Activated naive CD4-positive, alpha-beta T cell treated with anti-CD3 and anti-CD28 coated beads, Interleukin-2, amount 10 ng/mL, durations not matched to agents 7 days and 5 days (primary cell): ENCODE results near the gene SORCS3.
A peak's percentile ranks its signal among the peaks of the same experiment; 100 is the strongest.

Source experiments
- CTCF ChIA-PET: fragments of 350-600 bp; sonication (Branson Sonifier 250); formaldehyde crosslinking; loops from one replicate; lab custom pipeline; 2021; ENCODE audit warnings: antibody characterized with exemption; lab: Charles Lee
- DNase-seq: peaks from one replicate; pipeline ENCODE4 v3.0.0-alpha.2; 2020
- H3K27ac Mint-ChIP-seq: one replicate; pipeline ENCODE4 v1.8.0; 2021; ENCODE audit warnings: mild to moderate bottlenecking, moderate library complexity, mixed read lengths
- H3K27me3 Mint-ChIP-seq: one replicate; pipeline ENCODE4 v1.8.0; 2021; ENCODE audit warnings: mild to moderate bottlenecking, mixed read lengths
- H3K36me3 Mint-ChIP-seq: one replicate; pipeline ENCODE4 v1.8.0; 2021; ENCODE audit warnings: mixed read lengths
- H3K4me1 Mint-ChIP-seq: one replicate; pipeline ENCODE4 v1.8.0; 2021; ENCODE audit warnings: mixed read lengths
- H3K4me3 Mint-ChIP-seq: one replicate; pipeline ENCODE4 v1.8.0; 2021; ENCODE audit warnings: mild to moderate bottlenecking, moderate library complexity, mixed read lengths
- H3K9me3 Mint-ChIP-seq: one replicate; pipeline ENCODE4 v1.8.0; 2021; ENCODE audit warnings: mixed read lengths

Gene SORCS3

GRCh38 chr10:104897696-104898095 is 256.6 kb downstream of the SORCS3 start:
- no peaks in the 10 kb centered on the region for H3K9me3 Mint-ChIP-seq
- no peak overlapping the region for H3K27ac Mint-ChIP-seq
- CTCF ChIA-PET: no interaction called here
- H3K36me3 Mint-ChIP-seq: no peaks in the 10 kb centered on the region
- H3K27me3 Mint-ChIP-seq: no peaks in the 10 kb centered on the region
- DNase-seq: no peak
- no peak overlapping the region for H3K4me3 Mint-ChIP-seq
- H3K4me1 Mint-ChIP-seq: no peaks in the 10 kb centered on the region

- CTCF ChIA-PET: interaction anchor here (1.3 kb wide), 1 partner anchor 25 kb away, joined by 4 read pairs; no protein-coding TSS in a partner anchor
Measured at GRCh38 chr10:104899779-104900178, 258.7 kb downstream of the SORCS3 start.

GRCh38 chr10:104903433-104903832 is 262.3 kb downstream of the SORCS3 start:
- Mint-ChIP-seq H3K9me3 (no peaks in the 10 kb centered on the region), H3K27ac (no peak overlapping the region), H3K4me1 (no peaks in the 10 kb centered on the region), H3K4me3 (no peak overlapping the region), H3K36me3 (no peaks in the 10 kb centered on the region), H3K27me3 (no peaks in the 10 kb centered on the region)
- no peak for DNase-seq
- CTCF ChIA-PET: no interaction called here

More at GRCh38 chr10:104899779-104900178, 258.7 kb downstream of the SORCS3 start:
- Mint-ChIP-seq H3K4me1 (no peaks in the 10 kb centered on the region), H3K9me3 (no peaks in the 10 kb centered on the region), H3K36me3 (no peaks in the 10 kb centered on the region), H3K27me3 (no peaks in the 10 kb centered on the region), H3K4me3 (no peak overlapping the region), H3K27ac (no peak overlapping the region)
- no peak for DNase-seq

- CTCF ChIA-PET: no interaction called here
- Mint-ChIP-seq H3K27ac (no peak overlapping the region), H3K9me3 (no peaks in the 10 kb centered on the region), H3K36me3 (no peaks in the 10 kb centered on the region), H3K4me1 (no peaks in the 10 kb centered on the region), H3K4me3 (no peak overlapping the region), H3K27me3 (no peaks in the 10 kb centered on the region)
- no peak for DNase-seq
Measured at GRCh38 chr10:104904753-104905323, 263.7 kb downstream of the SORCS3 start.

- Mint-ChIP-seq H3K9me3 (no peaks in the 10 kb centered on the region), H3K27ac (no peak overlapping the region), H3K36me3 (no peaks in the 10 kb centered on the region), H3K27me3 (no peaks in the 10 kb centered on the region), H3K4me3 (no peak overlapping the region), H3K4me1 (no peaks in the 10 kb centered on the region)
- DNase-seq: no peak
- CTCF ChIA-PET: no interaction called here
Measured at GRCh38 chr10:104906112-104906511, 265.0 kb downstream of the SORCS3 start.

GRCh38 chr10:104907521-104907920 is 266.4 kb downstream of the SORCS3 start:
- Mint-ChIP-seq H3K9me3 (no peaks in the 10 kb centered on the region), H3K4me1 (no peaks in the 10 kb centered on the region), H3K4me3 (no peak overlapping the region), H3K36me3 (no peaks in the 10 kb centered on the region), H3K27me3 (no peaks in the 10 kb centered on the region), H3K27ac (no peak overlapping the region)
- CTCF ChIA-PET: no interaction called here
- no peak for DNase-seq

- H3K4me1 Mint-ChIP-seq: no peaks in the 10 kb centered on the region
- no peaks in the 10 kb centered on the region for H3K36me3 Mint-ChIP-seq
- no peak overlapping the region for H3K27ac Mint-ChIP-seq
- H3K27me3 Mint-ChIP-seq: no peaks in the 10 kb centered on the region
- CTCF ChIA-PET: no interaction called here
- DNase-seq: no peak
- no peak overlapping the region for H3K4me3 Mint-ChIP-seq
- no peaks in the 10 kb centered on the region for H3K9me3 Mint-ChIP-seq
Measured at GRCh38 chr10:104908581-104908980, 267.5 kb downstream of the SORCS3 start.

GRCh38 chr10:104910712-104911111 is 269.6 kb downstream of the SORCS3 start:
- CTCF ChIA-PET: no interaction called here
- Mint-ChIP-seq H3K9me3 (no peaks in the 10 kb centered on the region), H3K27me3 (no peaks in the 10 kb centered on the region), H3K4me3 (no peak overlapping the region), H3K27ac (no peak overlapping the region), H3K36me3 (no peaks in the 10 kb centered on the region), H3K4me1 (no peaks in the 10 kb centered on the region)
- no peak for DNase-seq

GRCh38 chr10:104913390-104913789 is 272.3 kb downstream of the SORCS3 start:
- H3K4me1 Mint-ChIP-seq: no peaks in the 10 kb centered on the region
- no peak overlapping the region for H3K4me3 Mint-ChIP-seq
- H3K36me3 Mint-ChIP-seq: no peaks in the 10 kb centered on the region
- CTCF ChIA-PET: no interaction called here
- H3K27ac Mint-ChIP-seq: no peak overlapping the region
- DNase-seq: no peak
- H3K27me3 Mint-ChIP-seq: no peaks in the 10 kb centered on the region
- no peaks in the 10 kb centered on the region for H3K9me3 Mint-ChIP-seq

- H3K4me3 Mint-ChIP-seq: no peak overlapping the region
- no peaks in the 10 kb centered on the region for H3K9me3 Mint-ChIP-seq
- H3K27ac Mint-ChIP-seq: no peak overlapping the region
- H3K27me3 Mint-ChIP-seq: no peaks in the 10 kb centered on the region
- no peaks in the 10 kb centered on the region for H3K4me1 Mint-ChIP-seq
- H3K36me3 Mint-ChIP-seq: no peaks in the 10 kb centered on the region
- DNase-seq: no peak
- CTCF ChIA-PET: no interaction called here
Measured at GRCh38 chr10:104920476-104920875, 279.4 kb downstream of the SORCS3 start.

GRCh38 chr10:104921763-104922162 is 280.7 kb downstream of the SORCS3 start:
- no peaks in the 10 kb centered on the region for H3K27me3 Mint-ChIP-seq
- H3K36me3 Mint-ChIP-seq: no peaks in the 10 kb centered on the region
- no peaks in the 10 kb centered on the region for H3K4me1 Mint-ChIP-seq
- H3K27ac Mint-ChIP-seq: no peak overlapping the region
- no peak for DNase-seq
- no peak overlapping the region for H3K4me3 Mint-ChIP-seq
- CTCF ChIA-PET: no interaction called here
- H3K9me3 Mint-ChIP-seq: no peaks in the 10 kb centered on the region

- Mint-ChIP-seq H3K9me3 (no peaks in the 10 kb centered on the region), H3K4me3 (no peak overlapping the region), H3K27ac (no peak overlapping the region), H3K27me3 (no peaks in the 10 kb centered on the region), H3K36me3 (no peaks in the 10 kb centered on the region), H3K4me1 (no peaks in the 10 kb centered on the region)
- CTCF ChIA-PET: no interaction called here
- DNase-seq: no peak
Measured at GRCh38 chr10:104922810-104923209, 281.7 kb downstream of the SORCS3 start.

GRCh38 chr10:104923501-104923900 is 282.4 kb downstream of the SORCS3 start:
- no peak for DNase-seq
- Mint-ChIP-seq H3K27ac (no peak overlapping the region), H3K27me3 (no peaks in the 10 kb centered on the region), H3K36me3 (no peaks in the 10 kb centered on the region), H3K9me3 (no peaks in the 10 kb centered on the region), H3K4me3 (no peak overlapping the region), H3K4me1 (no peaks in the 10 kb centered on the region)
- CTCF ChIA-PET: interaction anchor here (1.3 to 1.8 kb wide), 2 partner anchors 24 to 517 kb away, joined by 3 to 4 read pairs; no protein-coding TSS in a partner anchor

GRCh38 chr10:104924101-104924795 is 283.2 kb downstream of the SORCS3 start:
- Mint-ChIP-seq H3K9me3 (no peaks in the 10 kb centered on the region), H3K4me3 (no peak overlapping the region), H3K27me3 (no peaks in the 10 kb centered on the region), H3K4me1 (no peaks in the 10 kb centered on the region), H3K27ac (no peak overlapping the region), H3K36me3 (no peaks in the 10 kb centered on the region)
- DNase-seq: no peak
- CTCF ChIA-PET: interaction anchor here (1.3 to 1.8 kb wide), 2 partner anchors 25 to 518 kb away, joined by 3 to 4 read pairs; no protein-coding TSS in a partner anchor

GRCh38 chr10:104925232-104925851 is 284.3 kb downstream of the SORCS3 start:
- H3K36me3 Mint-ChIP-seq: no peaks in the 10 kb centered on the region
- no peak overlapping the region for H3K4me3 Mint-ChIP-seq
- DNase-seq: peak; percentile 40
- no peaks in the 10 kb centered on the region for H3K4me1 Mint-ChIP-seq
- no peaks in the 10 kb centered on the region for H3K27me3 Mint-ChIP-seq
- H3K27ac Mint-ChIP-seq: no peak overlapping the region
- CTCF ChIA-PET: interaction anchor here (0.7 to 1.8 kb wide), 2 partner anchors 26 to 1436 kb away, joined by 3 to 4 read pairs; no protein-coding TSS in a partner anchor
- H3K9me3 Mint-ChIP-seq: no peaks in the 10 kb centered on the region
